Neutrophil (primary cell): ENCODE results near the gene HERC3.

Experiments used
- H3K27ac ChIP-seq: fragments of 200-600 bp; sonication (generic); 2 replicates; pipeline ENCODE4 v1.5.1; 2016; ENCODE audit warnings: mild to moderate bottlenecking, moderate library complexity
- H3K27me3 ChIP-seq: fragments of 200-600 bp; sonication (generic); 2 replicates; pipeline ENCODE4 v1.6.0; 2016; ENCODE audit warnings: mild to moderate bottlenecking
- H3K36me3 ChIP-seq: fragments of 200-600 bp; sonication (generic); 2 replicates; pipeline ENCODE4 v1.5.1; 2017
- H3K4me1 ChIP-seq, 2 experiments: fragments of 200-600 bp in 1 of 2; sonication (generic) in 1 of 2; 1 replicate in 1 of 2; 2 replicates in 1 of 2; pipeline versions ENCODE4 v1.5.1 to v1.6.1; 2013 to 2016; ENCODE audit warnings: low read depth in 1 of 2, low read length in 1 of 2, mild to moderate bottlenecking in 1 of 2, moderate library complexity in 1 of 2; ENCODE audit not compliant: control insufficient read depth in 1 of 2, insufficient read depth in 1 of 2
- H3K4me3 ChIP-seq, 2 experiments: fragments of 200-600 bp in 1 of 2; sonication (generic) in 1 of 2; 1 replicate in 1 of 2; 2 replicates in 1 of 2; pipeline ENCODE4 v1.5.1; 2013 to 2016; ENCODE audit warnings: low read depth in 1 of 2, low read length in 1 of 2, mild to moderate bottlenecking in 1 of 2, moderate library complexity in 1 of 2
- H3K9me3 ChIP-seq: fragments of 200-600 bp; sonication (generic); 2 replicates; pipeline ENCODE4 v1.5.1; 2016
- TF ChIP-seq, protein P1 (sequence below): fragments of 200-600 bp; sonication (generic); IDR thresholded peaks from 2 replicates; pipeline ENCODE4 v1.5.1; 2016; ENCODE audit warnings: antibody characterized with exemption

HERC3 gene

DNA sequence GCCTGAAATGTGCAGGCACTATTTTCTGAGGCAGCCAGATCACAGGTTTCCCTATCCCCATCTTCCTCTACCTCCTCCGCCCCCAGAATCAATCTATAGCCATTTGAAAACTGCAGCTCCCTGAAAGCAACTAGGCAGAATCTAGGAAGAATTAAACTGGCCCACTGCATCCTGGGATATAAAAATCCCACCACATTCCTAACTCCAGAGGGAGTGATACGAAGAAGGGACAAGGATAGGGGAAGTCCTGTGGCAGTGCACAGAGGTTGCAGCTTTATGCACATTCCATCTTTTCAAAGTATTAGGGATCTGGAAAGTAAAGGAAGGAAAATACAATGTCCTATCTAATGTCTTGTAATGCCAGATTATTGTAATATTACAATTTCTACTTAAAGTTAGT is 18.3 kb upstream of the HERC3 start:
- Histone ChIP-seq H3K4me3 (no peak overlapping the region), H3K27ac (no peak overlapping the region), H3K27me3 (no peaks in the 10 kb centered on the region), H3K9me3 (no peaks in the 10 kb centered on the region), H3K4me1 (no peaks in the 10 kb centered on the region), H3K36me3 (no peaks in the 10 kb centered on the region)
- TF ChIP-seq, protein P1, sequence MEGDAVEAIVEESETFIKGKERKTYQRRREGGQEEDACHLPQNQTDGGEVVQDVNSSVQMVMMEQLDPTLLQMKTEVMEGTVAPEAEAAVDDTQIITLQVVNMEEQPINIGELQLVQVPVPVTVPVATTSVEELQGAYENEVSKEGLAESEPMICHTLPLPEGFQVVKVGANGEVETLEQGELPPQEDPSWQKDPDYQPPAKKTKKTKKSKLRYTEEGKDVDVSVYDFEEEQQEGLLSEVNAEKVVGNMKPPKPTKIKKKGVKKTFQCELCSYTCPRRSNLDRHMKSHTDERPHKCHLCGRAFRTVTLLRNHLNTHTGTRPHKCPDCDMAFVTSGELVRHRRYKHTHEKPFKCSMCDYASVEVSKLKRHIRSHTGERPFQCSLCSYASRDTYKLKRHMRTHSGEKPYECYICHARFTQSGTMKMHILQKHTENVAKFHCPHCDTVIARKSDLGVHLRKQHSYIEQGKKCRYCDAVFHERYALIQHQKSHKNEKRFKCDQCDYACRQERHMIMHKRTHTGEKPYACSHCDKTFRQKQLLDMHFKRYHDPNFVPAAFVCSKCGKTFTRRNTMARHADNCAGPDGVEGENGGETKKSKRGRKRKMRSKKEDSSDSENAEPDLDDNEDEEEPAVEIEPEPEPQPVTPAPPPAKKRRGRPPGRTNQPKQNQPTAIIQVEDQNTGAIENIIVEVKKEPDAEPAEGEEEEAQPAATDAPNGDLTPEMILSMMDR: no peak

DNA sequence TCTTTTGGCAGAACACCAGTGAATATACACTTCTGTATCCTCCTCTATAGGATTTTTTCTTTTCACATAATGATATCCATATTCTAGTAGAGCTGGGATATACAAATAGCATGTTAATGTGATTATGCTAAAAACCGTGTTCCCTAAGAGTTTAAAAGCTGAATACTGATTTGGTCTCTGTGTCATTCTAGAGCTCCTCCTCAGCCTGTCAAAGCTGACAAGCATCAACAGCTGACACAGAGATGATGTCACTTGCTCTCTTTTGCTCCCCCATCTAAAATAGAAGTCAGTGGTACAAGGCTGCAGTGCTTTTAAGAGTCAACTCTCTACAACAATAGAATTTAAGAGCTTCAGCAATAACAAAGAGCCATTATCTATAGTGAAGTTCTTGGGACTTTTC is 17.1 kb upstream of the HERC3 start:
- Histone ChIP-seq H3K27ac (no peak overlapping the region), H3K4me1 (no peaks in the 10 kb centered on the region), H3K4me3 (no peak overlapping the region), H3K36me3 (no peaks in the 10 kb centered on the region), H3K27me3 (no peaks in the 10 kb centered on the region), H3K9me3 (no peaks in the 10 kb centered on the region)
- TF ChIP-seq, protein P1: no peak

- H3K4me1 ChIP-seq: no peaks in the 10 kb centered on the region
- no peaks in the 10 kb centered on the region for H3K36me3 ChIP-seq
- H3K4me3 ChIP-seq: no peak overlapping the region
- no peaks in the 10 kb centered on the region for H3K9me3 ChIP-seq
- TF ChIP-seq, protein P1: no peak
- no peaks in the 10 kb centered on the region for H3K27me3 ChIP-seq
- no peak overlapping the region for H3K27ac ChIP-seq
Observed at GRCh38 chr4:88582493-88582892, 9.8 kb upstream of the HERC3 start.

DNA sequence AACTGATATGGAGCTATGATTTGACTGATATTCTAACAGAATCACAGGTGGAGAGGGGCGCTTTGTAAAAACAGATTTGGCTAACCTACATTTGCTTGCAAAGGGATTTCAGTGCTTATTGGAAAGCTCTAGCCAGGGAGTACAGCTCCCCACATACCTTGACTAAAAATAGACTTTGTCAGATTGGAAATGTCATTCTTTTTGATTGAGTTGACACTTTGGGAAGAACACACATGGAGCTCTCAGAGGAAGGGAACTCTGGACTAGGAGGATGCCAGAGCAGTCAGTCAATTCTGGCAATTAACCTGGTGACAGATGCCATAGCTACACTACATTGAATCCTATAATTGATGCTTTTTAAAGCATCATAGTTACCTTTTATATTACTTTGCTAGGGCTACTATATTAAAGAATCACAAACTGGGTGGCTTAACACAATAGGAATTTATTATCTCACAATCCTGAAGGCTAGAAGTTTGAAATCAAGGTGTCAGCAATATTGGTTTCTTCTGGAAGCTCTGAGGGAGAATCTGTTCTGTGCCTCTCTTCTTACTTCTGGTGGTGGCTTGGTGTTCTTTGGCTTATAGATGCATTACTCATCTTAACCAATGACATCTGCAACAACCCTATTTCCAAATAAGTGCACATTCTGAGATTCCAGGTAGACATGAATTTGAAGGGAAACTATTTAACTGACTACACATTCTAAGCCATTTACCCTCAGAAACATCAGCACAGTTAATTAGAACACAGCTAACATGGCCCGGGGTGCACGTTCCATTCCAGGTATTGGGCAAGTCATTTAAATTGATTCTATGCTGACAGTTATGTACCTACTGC is 8.4 kb upstream of the HERC3 start:
- H3K36me3 ChIP-seq: no peaks in the 10 kb centered on the region
- TF ChIP-seq, protein P1: no peak
- no peak overlapping the region for H3K4me3 ChIP-seq

DNA sequence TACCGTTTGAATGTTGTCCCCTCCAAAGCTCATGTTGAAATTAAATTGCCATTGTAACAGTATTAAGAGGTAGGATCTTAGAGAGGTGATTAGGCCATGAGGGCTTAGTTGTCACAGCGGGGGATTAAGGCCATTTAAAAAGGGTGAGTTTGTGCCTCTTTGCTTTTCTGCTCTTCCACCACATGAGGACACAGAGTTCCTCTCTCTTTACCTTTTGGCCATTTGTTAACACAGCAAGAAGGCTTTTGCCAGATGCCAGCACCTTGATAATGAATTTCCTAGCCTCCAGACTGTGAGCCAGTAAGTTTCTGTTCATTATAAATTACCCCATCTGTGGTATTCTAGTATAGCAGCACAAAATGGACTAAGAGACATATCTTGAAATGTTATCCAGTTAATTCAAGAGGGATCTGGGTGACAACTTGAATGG is 7.8 kb upstream of the HERC3 start:
- Histone ChIP-seq H3K27ac (no peak overlapping the region), H3K4me1 (no peaks in the 10 kb centered on the region), H3K27me3 (no peaks in the 10 kb centered on the region), H3K36me3 (no peaks in the 10 kb centered on the region), H3K9me3 (no peaks in the 10 kb centered on the region), H3K4me3 (no peak overlapping the region)
- TF ChIP-seq, protein P1: no peak

More for the DNA sequence above, 8.4 kb upstream of the HERC3 start:
- no peaks in the 10 kb centered on the region for H3K4me1 ChIP-seq
- H3K27ac ChIP-seq: no peak overlapping the region
- no peaks in the 10 kb centered on the region for H3K27me3 ChIP-seq
- no peaks in the 10 kb centered on the region for H3K9me3 ChIP-seq
